Nephron progenitor cell (in vitro differentiated cells): ENCODE measurements around the gene SYCP1.

Source experiments
- DNase-seq: peaks from one replicate; pipeline ENCODE4 v3.0.0; 2021
- H3K27ac Mint-ChIP-seq: 2 replicates; pipeline ENCODE4 v1.8.0; 2021; ENCODE audit warnings: mild to moderate bottlenecking, moderate library complexity, mixed read lengths
- H3K27me3 Mint-ChIP-seq: 2 replicates; pipeline ENCODE4 v1.8.0; 2021; ENCODE audit warnings: mild to moderate bottlenecking, low read depth, mixed read lengths; ENCODE audit not compliant: poor library complexity
- H3K36me3 Mint-ChIP-seq: 2 replicates; pipeline ENCODE4 v1.8.0; 2021; ENCODE audit warnings: low read depth, mixed read lengths
- H3K4me1 Mint-ChIP-seq: 2 replicates; pipeline ENCODE4 v1.8.0; 2021; ENCODE audit warnings: mixed read lengths
- H3K4me3 Mint-ChIP-seq: 2 replicates; pipeline ENCODE4 v1.8.0; 2021; ENCODE audit warnings: mild to moderate bottlenecking, moderate library complexity, mixed read lengths
- H3K9me3 Mint-ChIP-seq: 2 replicates; pipeline ENCODE4 v1.8.0; 2021; ENCODE audit warnings: mild to moderate bottlenecking, moderate library complexity, mixed read lengths
- TF ChIP-seq, protein P1 (sequence below): fragments of 200-600 bp; sonication (generic); IDR thresholded peaks from 2 replicates; pipeline ENCODE4 v1.5.0; 2021; ENCODE audit warnings: antibody characterized with exemption

SYCP1 gene

GRCh38 chr1:115031595-115031994 is 176.9 kb downstream of the SYCP1 start:
- TF ChIP-seq, protein P1, sequence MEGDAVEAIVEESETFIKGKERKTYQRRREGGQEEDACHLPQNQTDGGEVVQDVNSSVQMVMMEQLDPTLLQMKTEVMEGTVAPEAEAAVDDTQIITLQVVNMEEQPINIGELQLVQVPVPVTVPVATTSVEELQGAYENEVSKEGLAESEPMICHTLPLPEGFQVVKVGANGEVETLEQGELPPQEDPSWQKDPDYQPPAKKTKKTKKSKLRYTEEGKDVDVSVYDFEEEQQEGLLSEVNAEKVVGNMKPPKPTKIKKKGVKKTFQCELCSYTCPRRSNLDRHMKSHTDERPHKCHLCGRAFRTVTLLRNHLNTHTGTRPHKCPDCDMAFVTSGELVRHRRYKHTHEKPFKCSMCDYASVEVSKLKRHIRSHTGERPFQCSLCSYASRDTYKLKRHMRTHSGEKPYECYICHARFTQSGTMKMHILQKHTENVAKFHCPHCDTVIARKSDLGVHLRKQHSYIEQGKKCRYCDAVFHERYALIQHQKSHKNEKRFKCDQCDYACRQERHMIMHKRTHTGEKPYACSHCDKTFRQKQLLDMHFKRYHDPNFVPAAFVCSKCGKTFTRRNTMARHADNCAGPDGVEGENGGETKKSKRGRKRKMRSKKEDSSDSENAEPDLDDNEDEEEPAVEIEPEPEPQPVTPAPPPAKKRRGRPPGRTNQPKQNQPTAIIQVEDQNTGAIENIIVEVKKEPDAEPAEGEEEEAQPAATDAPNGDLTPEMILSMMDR = no peak
- H3K4me3 Mint-ChIP-seq = no peak overlapping the region
- H3K9me3 Mint-ChIP-seq = no peaks in the 10 kb centered on the region
- DNase-seq = no peak
- no peaks in the 10 kb centered on the region for H3K36me3 Mint-ChIP-seq
- peaks cover 3% of the 10 kb centered on the region for H3K27me3 Mint-ChIP-seq
- H3K4me1 Mint-ChIP-seq = no peaks in the 10 kb centered on the region
- H3K27ac Mint-ChIP-seq = no peak overlapping the region

DNA sequence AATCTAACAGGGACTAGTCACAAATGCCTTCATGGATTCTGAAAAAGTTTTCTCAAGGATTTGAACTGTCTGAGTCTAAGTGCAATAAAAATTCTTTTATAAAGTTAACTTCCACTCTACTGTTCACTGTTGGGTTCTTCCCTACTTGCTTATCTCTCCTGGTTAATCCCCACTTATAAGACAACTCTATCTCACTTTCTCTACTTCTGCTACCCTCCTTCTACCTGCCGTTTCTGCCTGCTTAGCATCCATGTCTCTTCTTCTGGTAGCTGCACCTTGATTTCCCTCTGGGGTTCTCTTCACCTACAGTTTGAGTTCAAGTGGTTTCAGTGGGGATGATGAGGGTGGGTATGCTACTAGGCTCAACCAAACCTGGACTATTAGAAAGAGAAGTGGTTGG is 181.0 kb downstream of the SYCP1 start:
- no peak for DNase-seq
- no peaks in the 10 kb centered on the region for H3K4me1 Mint-ChIP-seq
- H3K9me3 Mint-ChIP-seq = no peaks in the 10 kb centered on the region
- H3K4me3 Mint-ChIP-seq = no peak overlapping the region
- H3K27me3 Mint-ChIP-seq = peaks cover 3% of the 10 kb centered on the region
- H3K36me3 Mint-ChIP-seq = no peaks in the 10 kb centered on the region
- TF ChIP-seq, protein P1 = no peak
- no peak overlapping the region for H3K27ac Mint-ChIP-seq

- TF ChIP-seq, protein P1 = no peak
- H3K36me3 Mint-ChIP-seq = no peaks in the 10 kb centered on the region
- no peaks in the 10 kb centered on the region for H3K9me3 Mint-ChIP-seq
- H3K4me3 Mint-ChIP-seq = no peak overlapping the region
- no peak for DNase-seq
- H3K27me3 Mint-ChIP-seq = peaks cover 3% of the 10 kb centered on the region
- no peaks in the 10 kb centered on the region for H3K4me1 Mint-ChIP-seq
- no peak overlapping the region for H3K27ac Mint-ChIP-seq
Measured at GRCh38 chr1:115036814-115037507, 182.3 kb downstream of the SYCP1 start.

DNA sequence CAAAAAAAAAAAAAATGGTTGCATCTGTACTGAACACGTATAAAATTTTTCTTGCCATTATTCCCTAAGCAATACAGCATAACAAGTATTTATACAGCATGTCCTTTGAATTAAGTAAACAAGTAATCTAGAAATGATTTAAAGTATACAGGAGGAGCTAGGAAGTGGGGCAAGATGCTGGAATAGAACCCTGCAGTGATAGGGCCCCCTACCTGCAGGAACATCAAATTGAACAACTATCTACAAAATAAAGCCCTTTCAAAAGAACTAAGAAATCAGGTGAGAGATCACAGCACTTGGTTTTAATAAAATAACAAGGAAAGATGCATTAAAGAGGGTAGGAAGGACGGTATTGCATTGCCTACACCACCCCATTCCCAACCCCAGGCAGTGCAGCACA is 185.8 kb downstream of the SYCP1 start:
- DNase-seq = no peak
- no peak overlapping the region for H3K27ac Mint-ChIP-seq
- H3K4me3 Mint-ChIP-seq = no peak overlapping the region
- H3K27me3 Mint-ChIP-seq = peaks cover 3% of the 10 kb centered on the region
- peaks cover 22% of the 10 kb centered on the region for H3K36me3 Mint-ChIP-seq
- no peaks in the 10 kb centered on the region for H3K4me1 Mint-ChIP-seq
- H3K9me3 Mint-ChIP-seq = peaks cover 4% of the 10 kb centered on the region
- TF ChIP-seq, protein P1 = no peak

- DNase-seq = no peak
- no peaks in the 10 kb centered on the region for H3K27me3 Mint-ChIP-seq
- H3K4me1 Mint-ChIP-seq = no peaks in the 10 kb centered on the region
- H3K4me3 Mint-ChIP-seq = no peak overlapping the region
- TF ChIP-seq, protein P1 = peak; percentile 38
- H3K27ac Mint-ChIP-seq = no peak overlapping the region
- H3K36me3 Mint-ChIP-seq = peaks cover 33% of the 10 kb centered on the region
- peaks cover 16% of the 10 kb centered on the region for H3K9me3 Mint-ChIP-seq
Measured at GRCh38 chr1:115041654-115042053, 187.0 kb downstream of the SYCP1 start.
